ENCODE results near the gene ADGRL1. TPM values are rescaled to one million over a fixed set of nuclear protein-coding genes. Genes with fewer than 3 reads are reported as not detected.
"Not testable (repeated sequence)": the region's sequence is repeated elsewhere in the genome, so short reads cannot be mapped to it uniquely, and the experiment has no call there.

ADGRL1 gene
- polyA plus RNA-seq, 4 donors = 31.4 to 62.2 (median 48.9) TPM

- DNase-seq (ENCODE audit: low read depth in 4 of 4, low spot score in 2 of 4) = not testable (repeated sequence)
Measured at GRCh38 chr19:14146169-14146568, 59.8 kb downstream of the ADGRL1 start.

GRCh38 chr19:14145381-14145780 lies 60.6 kb downstream of the ADGRL1 start:
- DNase-seq (ENCODE audit: low read depth in 4 of 4, low spot score in 2 of 4) = no peak

GRCh38 chr19:14142262-14143190 lies 63.4 kb downstream of the ADGRL1 start:
- no peak for DNase-seq (ENCODE audit: low read depth in 4 of 4, low spot score in 2 of 4)

- DNase-seq (ENCODE audit: low read depth in 4 of 4, low spot score in 2 of 4) = no peak
Measured at GRCh38 chr19:14141041-14141440, 64.9 kb downstream of the ADGRL1 start.

GRCh38 chr19:14139944-14140343 lies 66.0 kb downstream of the ADGRL1 start:
- DNase-seq (ENCODE audit: low read depth in 4 of 4, low spot score in 2 of 4) = no peak

GRCh38 chr19:14138576-14139265 lies 67.2 kb downstream of the ADGRL1 start:
- DNase-seq (ENCODE audit: low read depth in 4 of 4, low spot score in 2 of 4) = no peak

DNA sequence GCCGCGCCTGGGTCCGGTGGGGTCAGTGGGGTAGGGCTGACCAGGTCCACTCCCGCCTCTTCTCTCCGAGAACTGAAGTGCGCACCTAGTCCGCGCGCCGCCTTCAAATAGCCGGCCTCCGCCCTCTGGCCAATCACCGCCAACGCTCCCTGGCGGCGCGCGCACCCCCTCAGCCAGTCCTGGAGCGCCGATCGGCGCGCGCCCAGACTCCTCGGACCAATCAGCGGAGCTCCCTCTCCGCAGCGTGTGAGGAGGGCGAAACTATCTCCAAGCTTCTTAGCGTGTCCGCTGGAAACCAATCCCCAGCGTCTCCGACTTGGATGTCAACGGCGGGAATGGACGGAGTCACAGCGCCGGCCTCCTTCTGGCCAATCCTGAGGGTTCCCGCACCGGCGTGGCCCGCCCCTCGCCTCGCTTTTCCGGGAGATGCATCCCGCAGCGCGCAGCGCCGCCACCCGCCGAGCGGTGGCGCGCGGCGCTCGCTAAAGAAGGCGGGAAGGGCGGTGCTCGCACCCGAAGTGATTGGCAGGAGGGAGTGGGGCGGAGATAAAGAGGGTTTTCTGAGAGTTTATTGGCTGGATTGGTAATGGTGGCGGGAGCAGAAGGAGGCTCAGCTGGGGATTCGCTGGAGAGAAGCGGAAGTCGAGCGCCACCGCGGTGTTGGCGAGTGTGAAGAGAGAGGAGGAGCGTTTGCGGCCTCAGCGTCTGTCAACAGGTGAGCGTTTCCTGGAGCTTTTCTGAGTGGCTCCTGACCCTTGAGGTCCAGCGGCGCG lies 69.3 kb downstream of the ADGRL1 start, which contains the start of gene ASF1B:
ASF1B (minus strand) TSS at position 81 of the 773 bp plus-strand sequence. CDS start 133 bp downstream, outside the sequence.
- peak; percentile 97 to 99 (median 98) for DNase-seq (ENCODE audit: low read depth in 4 of 4, low spot score in 2 of 4)

DNA sequence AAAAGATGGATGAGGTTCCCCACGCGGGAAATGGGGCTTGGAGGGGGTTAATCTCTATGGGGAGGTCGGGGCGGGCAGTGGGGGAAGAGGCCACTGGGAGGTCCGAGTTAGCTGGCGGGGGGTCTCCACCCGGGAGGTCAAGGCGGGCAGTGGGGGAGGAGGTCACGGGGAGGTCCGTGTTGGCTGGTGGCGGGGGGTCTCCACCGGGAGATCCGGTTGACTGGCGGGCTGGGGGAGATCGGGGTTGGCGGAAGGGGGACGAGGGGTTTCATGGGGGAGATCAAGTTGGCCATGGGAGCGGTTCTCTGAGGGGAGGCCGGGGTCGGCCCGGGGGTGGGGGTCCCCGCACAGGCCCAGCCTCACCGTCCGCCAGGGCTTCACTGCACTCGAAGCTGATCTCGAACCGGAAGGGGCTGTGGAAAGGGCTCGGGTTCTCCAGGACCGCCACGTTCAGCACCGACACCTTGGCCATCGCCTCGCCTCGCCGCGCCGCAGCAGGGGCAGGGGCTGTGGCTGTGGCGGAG lies 69.9 kb downstream of the ADGRL1 start:
- DNase-seq (ENCODE audit: low read depth in 4 of 4, low spot score in 2 of 4) = no peak

DNA sequence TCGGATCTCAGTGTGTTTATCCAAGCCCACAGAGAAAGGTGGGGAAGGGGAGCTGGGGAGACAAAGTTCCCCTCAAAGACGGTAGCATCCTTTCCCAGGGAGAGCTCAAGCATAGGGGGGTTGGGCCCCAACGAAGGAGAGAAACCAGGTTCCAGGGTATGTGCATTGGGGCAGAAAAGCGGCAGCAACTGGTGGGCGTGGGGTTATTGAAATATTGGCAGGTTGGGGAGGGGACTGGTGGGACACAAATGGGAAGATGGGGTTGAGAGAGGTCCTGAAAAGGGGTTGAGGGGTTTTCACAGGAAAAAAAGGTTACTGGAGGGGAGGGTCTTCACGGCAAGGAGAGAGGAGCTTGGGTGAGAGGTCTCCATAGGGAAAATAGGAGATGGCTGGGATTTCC lies 70.6 kb downstream of the ADGRL1 start:
- DNase-seq (ENCODE audit: low read depth in 4 of 4, low spot score in 2 of 4) = no peak

- no peak for DNase-seq (ENCODE audit: low read depth in 4 of 4, low spot score in 2 of 4)
Measured at GRCh38 chr19:14127929-14128509, 78.0 kb downstream of the ADGRL1 start.

- DNase-seq (ENCODE audit: low read depth in 4 of 4, low spot score in 2 of 4) = no peak
Measured at GRCh38 chr19:14127176-14127575, 78.8 kb downstream of the ADGRL1 start.

DNA sequence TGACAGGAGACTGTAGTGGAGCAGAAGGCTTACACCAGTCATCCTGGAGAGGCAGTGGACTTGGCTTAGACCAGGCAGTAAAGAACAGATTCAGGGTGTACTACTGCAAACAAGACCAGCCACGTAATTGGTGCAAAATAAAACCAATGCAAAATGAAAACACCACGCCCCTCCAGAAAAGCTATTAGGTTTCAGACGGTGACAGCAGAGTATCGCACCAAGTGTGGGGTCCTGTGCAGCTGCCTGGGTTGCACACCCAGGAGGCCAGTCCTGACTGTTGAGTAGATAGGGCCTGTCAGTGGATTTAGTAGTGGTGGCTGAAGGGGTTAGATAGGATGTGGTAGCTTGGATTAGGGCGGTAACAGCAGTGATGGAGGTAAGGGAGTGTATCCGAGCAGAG lies 83.0 kb downstream of the ADGRL1 start:
- DNase-seq (ENCODE audit: low read depth in 4 of 4, low spot score in 2 of 4) = no peak

DNA sequence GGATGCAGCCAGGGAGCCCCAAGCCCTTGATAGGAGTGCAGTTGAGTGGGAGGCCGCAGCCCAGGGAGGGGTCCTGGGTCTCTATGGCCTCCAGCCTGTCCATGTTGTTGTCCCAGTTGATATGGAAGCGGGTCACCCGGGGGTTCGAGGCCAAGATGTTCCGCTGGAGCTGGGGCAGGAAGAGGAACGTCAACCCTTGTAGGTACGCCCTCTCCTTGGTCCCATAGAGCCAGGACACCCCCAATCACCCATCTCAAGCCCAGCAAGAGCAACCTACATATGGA lies 85.5 kb downstream of the ADGRL1 start:
- DNase-seq (ENCODE audit: low read depth in 4 of 4, low spot score in 2 of 4) = no peak

DNA sequence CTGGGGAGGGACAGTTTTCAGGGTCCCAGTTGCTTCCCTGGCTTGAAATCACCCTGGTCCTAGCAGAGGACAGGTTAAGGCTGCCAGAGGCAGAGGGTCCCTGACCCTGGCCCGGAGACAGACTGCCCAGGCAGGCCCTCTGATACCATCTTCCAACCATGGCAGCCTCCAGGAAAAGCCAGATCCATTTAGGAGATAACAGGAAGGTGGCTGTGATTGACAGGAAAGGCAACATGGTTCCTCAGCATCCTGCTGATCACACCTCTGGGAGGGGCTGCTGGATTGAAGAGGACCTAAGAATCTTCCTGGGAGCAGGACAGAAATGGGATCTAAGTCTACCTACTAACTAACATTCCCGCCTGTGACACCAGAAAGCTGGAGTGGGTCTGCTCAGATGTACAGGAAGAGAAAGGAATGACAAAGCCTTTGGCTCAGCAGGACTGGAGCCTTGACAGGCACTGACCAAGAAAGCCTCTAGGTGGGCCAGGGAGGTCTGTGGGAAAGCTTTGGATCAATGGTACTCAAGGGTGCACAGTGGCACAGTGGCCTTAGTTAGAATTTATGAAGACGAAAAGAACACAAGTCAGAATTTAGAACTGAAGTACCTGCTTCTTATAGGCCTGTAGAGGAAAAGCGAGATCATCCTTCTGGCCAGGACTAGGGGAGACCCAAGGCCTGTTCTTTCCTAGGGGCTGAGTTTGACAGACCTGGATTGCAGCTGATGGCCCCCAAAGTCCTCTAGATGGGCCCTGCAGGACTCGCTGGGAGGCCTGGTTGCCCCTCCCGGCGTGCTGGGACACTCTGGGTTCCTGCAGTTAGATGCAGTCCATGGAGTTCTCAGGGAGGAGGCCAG lies 86.1 kb downstream of the ADGRL1 start:
- no peak for DNase-seq (ENCODE audit: low read depth in 4 of 4, low spot score in 2 of 4)

- DNase-seq (ENCODE audit: low read depth in 4 of 4, low spot score in 2 of 4) = no peak
Measured at GRCh38 chr19:14119146-14119545, 86.8 kb downstream of the ADGRL1 start.

DNA sequence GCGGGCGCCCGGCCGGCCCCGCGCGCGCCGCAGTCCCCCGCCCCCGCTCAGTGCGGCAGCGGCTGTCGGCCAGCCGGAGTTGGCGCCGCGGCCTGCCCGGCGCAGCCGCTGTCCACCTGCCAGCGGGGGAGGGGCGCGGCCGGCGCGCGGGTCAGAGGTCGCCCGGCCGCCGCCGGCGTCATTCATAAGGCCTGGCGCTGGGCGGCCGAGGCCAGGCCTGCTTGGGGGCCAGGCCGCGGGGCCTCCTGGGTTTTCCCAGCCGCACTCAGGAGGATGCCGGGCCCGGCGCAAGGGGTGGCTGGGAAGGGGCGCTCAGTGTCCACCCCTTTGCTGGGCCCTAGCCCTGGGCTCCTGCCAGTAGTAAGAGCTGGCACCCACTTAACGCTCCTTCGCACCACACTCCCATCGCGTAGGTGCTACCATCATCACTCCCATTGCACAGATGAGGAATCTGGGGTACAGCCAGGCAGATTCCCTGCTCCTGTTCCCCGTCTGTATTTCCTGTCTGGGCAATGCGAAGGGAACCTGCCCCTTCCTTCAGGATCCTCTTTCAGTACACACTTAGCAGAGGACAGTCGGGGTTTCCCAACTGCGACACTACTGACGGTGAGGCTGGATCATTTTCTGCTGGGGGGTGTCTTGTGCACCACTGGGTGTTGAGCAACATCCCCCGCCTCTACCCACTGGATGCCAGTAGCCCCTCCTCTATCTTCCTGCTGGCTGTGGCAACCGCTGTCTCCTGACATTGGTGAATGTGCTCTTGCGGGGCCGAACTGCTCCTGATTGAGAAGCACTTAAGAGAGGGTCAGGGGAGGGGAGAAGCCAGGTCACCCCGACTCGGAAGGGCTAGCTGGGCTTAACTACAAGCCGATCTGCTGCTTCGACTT lies 87.6 kb downstream of the ADGRL1 start:
- DNase-seq (ENCODE audit: low read depth in 4 of 4, low spot score in 2 of 4) = peak in 1 of 4 donors; percentile 26

DNA sequence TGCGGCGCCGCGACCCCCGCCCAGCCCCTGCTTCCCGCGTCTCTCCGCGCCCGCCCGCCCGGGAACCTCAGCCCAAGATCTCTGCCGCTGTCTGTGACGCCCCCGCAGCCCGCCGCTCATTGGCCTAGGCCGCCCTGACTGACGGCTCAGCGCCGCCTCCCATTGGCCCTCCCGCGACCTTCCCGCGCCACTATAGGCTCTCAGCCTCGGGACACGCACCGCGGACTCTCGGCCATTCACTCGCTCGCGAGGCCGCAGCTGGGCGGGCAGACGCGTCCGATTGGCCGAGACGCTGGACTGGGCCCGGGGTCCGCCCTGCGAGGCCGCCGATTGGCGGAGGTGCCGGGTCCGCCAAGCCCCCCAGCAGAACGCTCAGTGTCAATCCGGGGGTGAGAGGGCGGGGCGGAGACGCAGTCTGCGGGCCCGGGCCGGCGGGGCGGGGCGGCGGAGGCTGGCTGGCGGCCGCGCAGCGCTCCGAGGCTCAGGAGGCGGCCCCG lies 88.3 kb downstream of the ADGRL1 start, which contains the start of gene PRKACA:
PRKACA (minus strand) TSS at position 95 of the 497 bp plus-strand sequence. CDS start 215 bp downstream, outside the sequence.
- peak; percentile 90 to 97 (median 96) for DNase-seq (ENCODE audit: low read depth in 4 of 4, low spot score in 2 of 4)

DNA sequence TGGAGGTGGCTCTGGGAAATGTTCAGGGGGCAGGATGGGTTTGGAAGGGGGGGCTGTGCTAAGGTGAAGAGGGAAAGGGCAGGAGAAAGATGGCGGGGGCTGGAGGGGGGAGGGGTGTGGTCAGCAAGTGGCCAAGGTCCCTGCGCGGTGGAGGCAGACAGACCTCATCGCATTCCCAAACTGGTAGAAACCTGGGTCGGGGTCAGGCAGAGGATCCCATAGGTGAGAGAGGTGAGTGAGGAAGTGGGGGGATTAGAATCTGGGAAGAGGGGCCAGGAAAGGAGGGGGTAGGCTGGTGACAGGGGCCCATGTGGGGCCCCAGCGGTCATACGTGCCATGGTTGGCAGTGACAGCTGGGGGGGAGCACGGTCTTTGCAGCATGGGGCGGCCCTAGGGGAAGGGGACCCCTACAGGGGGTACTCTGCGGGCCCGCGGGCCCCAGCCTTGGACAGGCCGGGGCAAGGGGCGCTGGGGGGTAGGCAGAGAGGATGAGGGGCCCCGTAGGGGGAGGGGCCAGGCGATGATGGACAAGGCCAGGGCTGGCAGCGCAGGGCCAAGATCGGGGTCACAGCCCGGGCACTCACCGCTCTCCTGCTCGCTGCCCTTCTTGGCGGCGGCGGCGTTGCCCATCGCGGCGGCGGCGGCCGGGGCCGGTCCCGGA lies 88.9 kb downstream of the ADGRL1 start:
- DNase-seq (ENCODE audit: low read depth in 4 of 4, low spot score in 2 of 4) = no peak
